Stimulated activated CD4-positive, alpha-beta T cell treated with anti-CD3 and anti-CD28 coated beads, Interleukin-1b, Interleukin-23, amount 100 ng/mL, for 24 hours (primary cell): ENCODE data around the gene RAPGEF3.
A peak's percentile ranks its signal among the peaks of the same experiment; 100 is the strongest.

Source experiments
- DNase-seq, 4 experiments: peaks; one replicate each; pipeline ENCODE4 v3.0.0-alpha.2; 2020; ENCODE audit warnings: low read depth in 4 of 4, low spot score in 1 of 4

Gene RAPGEF3

DNA sequence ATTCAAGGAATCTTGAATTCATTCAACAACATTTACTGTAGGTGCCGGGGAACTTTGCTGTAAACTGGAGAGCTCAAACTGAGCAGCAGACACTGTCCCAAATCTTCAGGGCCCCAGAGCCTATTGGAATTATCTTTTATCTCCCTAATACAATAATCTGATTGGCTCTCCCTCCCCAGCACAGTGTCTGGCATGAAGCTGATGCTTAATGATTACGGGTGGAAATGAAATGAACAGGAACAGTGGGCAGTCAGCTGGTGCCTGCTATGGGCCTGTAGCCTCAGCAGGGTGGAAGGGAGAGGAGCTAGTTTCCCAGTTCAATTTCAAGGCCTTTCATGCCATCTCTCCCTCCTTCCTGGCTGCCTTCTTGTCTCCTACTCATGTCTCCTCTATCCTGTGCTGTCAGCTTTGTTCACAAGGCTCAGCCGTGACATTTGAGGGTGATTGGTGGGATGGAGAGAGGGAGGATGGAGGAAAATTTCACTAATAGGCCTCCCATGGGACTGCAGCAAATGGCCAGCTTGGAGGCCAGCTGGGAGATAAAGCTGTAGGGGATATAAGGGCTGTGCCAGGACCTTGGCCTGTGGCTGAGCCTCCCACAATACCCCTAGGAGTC lies 4.3 kb upstream of the RAPGEF3 start:
- DNase-seq: no peak

DNA sequence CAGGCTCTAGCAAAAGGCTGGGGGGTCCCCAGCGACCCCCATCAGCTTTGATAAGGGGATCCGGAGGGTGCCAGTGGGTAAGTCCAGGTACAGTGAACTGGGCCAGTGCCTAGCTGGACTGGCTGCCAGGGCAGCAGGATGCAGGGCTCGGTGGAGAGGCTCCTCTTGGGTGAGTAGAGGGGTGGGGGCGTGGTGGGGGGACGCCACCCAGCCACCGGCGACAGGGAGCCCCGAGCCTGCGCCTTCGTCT lies 171 bp downstream of the RAPGEF3 start:
- DNase-seq: no peak

GRCh38 chr12:47757840-47758583 lies 668 bp downstream of the RAPGEF3 start:
- DNase-seq: no peak

- DNase-seq: no peak
These were observed 1.3 kb downstream of the RAPGEF3 start for GRCh38 chr12:47757364-47757839.

DNA sequence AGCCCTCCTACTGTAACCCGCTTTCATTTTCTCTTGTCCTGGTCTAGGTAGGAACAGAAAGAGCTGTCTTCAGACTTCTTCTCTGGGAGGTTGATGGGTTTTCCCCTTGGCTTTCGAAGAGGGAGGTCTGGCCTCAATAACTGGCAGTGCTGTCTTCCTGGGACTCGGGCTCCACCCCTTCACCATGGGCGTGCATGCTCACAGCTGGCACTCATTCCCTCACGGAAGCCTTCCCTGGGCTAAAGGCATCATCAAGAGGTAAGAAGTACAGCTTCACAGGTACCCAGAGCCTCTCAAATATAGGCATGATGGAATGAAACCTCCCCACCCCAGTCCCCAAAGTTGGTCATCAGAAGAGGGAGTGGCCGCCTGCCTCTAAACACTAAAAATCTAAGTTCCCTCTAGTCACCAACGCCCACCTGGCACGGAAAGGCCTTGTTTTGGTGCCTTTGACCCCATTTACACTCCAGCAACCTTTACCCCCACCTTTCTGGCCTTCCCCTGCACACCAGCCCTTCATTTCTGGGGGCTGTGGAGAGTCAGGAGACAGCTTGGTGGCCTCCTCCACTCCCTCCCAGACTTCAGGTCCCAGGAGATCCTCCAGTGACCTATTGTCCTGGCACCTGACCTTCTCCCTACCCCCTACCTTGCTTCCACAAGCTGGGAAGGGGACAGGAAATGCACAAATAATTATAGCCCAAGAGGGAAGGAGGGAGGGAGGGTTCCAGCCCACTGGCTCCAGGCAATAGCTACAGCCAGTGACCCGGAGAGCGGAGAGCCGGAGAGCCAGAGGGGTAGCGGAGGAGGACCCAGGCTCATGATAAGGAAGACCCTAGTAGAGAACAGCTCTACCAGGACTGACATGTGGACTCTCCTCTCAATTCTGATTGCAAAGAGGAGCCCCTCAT lies 2.8 kb downstream of the RAPGEF3 start:
- DNase-seq: peak in 1 of 4 experiments; percentile 35

DNA sequence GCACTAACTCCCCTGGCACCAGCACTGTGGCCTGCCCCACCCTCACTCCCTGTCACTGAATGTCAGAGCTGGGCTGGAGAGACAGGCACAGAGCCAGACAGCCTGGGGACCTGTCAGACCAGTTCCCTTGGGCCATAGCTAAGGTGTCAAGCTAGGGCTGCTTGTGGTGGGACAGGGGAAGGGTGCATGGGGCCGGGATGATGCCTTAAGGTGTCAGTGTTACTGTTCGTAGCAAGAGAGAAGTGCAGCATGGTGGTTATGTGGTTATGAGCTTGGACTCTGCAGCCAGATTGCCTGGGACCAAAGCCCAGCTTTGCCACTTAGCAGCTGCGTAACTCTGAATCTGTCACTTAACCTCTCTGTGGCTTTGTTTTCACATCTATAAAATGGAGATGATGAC lies 3.8 kb downstream of the RAPGEF3 start:
- DNase-seq: no peak

DNA sequence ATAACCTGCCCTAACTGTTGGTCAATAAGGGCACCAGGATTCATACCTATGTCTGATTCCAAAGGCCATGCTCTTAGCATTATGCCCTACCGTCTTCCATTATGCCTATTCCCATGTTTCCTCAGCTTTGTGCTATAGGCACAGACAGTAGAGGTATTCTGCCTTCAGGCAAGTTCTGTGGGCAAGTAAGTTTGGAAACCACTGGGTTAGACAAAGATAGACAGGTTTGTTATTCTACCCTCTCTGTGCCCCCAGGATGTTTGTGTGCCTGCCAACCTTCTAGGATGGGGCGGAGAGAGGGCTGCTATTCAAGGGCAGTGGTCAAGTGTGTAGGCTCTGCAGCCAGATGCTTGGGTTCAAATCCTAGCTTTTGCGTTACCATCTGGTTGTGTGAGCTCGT lies 4.6 kb downstream of the RAPGEF3 start:
- DNase-seq: no peak

- DNase-seq: no peak
These were observed 5.4 kb downstream of the RAPGEF3 start for GRCh38 chr12:47753021-47754001.

DNA sequence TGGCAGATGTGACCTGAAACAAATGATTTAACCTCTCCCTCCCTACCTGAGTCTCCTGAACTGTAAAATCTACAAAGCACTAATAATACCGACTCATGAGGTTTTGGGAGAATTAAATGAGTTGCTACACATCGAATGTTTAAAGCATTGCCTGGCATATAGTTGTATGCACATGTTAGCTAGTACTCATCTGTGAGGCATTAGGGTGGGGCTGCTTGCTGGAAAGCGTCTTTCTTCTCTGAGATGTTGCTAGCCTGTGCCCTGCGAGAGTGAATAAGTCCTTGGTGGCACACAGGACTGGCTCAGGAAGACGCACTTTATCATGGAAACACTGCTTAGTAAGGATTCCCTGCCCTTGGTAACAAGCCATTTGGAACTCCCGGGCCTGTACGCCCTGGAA lies 6.1 kb downstream of the RAPGEF3 start:
- no peak for DNase-seq

- no peak for DNase-seq
These were observed 6.6 kb downstream of the RAPGEF3 start for GRCh38 chr12:47752121-47752520.

- no peak for DNase-seq
These were observed 7.1 kb downstream of the RAPGEF3 start for GRCh38 chr12:47751561-47751960.

- no peak for DNase-seq
These were observed 7.7 kb downstream of the RAPGEF3 start for GRCh38 chr12:47750916-47751470.

- no peak for DNase-seq
These were observed 8.4 kb downstream of the RAPGEF3 start for GRCh38 chr12:47750229-47750798.

GRCh38 chr12:47748899-47749298 lies 9.8 kb downstream of the RAPGEF3 start:
- no peak for DNase-seq

DNA sequence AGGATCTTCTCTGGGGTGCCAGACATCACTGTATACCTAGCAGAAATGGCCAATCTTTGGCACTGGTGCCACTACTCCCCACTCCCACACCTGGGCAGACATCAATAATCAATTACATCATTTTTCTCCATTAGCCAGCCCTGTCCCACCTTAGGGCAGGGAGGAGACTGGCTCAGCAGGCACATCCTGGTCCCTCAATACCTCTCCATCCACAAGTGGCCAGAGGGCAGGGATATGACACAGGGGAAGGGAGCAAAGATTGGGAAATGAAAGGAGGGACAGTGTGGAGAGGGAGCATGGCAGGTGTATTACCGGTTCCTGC lies 10.2 kb downstream of the RAPGEF3 start:
- no peak for DNase-seq

DNA sequence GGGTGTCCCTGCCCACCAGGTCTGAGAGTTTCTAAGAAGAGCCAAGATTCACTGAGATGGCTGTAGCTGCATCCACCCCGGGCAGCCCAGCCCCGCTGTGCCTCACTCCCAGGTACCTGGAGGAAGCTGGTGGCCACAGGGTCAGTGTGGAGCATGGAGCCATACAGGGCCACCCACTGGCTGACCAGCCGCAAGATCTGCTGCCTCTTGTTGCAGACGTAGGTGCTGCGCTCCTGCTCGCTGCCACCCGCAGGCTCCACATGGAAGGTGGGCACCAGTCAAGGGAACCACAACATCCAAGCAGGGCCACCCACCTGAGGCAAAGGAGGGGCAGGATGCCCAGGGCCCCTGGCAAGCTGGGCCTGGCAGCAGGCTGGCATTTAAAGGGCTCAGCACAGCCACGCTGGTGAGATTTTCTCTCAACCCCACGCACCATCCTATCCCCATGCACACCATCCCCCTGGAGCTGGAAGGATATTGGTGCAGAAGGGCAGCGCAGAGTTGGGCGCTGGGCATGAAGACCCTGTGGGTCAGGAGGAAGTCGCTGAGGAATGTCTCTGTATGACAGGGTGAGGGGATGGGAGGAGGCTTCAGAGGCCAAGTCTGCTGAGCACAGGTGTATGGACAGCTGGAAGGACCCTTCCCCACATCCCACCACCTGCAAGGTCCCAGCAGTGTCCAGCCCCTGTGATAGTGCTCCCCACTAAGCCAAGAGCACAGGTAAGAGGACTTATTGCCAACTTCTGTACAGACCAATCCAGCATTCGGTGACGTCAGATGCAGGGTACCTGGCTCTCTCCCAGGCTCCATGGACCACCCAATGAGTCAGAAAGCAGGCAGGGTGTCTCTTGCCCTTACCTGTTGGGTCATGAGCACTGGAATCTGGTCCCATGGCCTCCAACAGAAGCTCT lies 10.8 kb downstream of the RAPGEF3 start:
- no peak for DNase-seq

DNA sequence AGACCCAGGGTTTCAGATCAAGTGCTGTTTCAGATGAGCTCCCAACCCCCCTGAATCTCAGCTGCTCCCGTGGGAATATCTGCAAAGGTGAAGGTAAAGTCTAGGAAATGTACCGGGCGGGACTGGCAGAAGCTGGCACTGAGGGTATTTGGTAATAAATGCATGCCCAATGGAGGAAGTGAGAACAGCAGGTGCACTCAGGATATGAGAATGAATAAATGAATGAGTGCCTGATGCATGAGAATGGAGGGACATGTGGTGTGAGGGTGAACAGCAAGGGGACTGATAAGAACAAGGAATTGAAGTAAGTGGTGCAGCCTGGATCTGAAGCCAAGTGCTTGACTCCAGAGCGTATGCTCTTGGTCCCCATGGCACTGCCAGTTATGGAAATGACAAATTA lies 11.6 kb downstream of the RAPGEF3 start:
- no peak for DNase-seq

DNA sequence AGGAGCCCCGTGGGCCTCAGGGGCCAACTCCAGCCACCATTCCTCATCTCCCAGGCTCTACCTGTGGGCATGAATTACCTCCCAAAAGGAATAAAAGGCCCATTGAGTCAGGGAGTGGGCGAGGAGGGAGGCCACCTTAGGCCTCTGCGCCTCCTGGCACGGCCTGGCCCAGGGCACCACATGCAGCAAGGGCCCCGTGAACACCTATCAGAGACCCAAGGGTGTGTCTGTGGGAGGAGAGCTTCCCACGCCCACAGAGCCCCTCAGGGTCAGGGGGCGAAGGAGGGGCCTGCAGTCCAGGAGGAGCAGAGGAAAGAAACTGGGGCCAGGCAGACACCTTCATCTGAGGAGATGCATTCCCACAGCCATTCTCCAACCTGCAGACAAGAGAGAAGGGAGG lies 12.2 kb downstream of the RAPGEF3 start:
- no peak for DNase-seq

GRCh38 chr12:47746073-47746472 lies 12.6 kb downstream of the RAPGEF3 start:
- DNase-seq: no peak
